Stimulated activated CD8-positive, alpha-beta memory T cell treated with anti-CD3 and anti-CD28 coated beads, Interleukin-4, amount 100 ng/mL, for 4 hours (primary cell): ENCODE results near the gene MARCHF2.
A peak's percentile ranks its signal among the peaks of the same experiment; 100 is the strongest.

Source experiments
- DNase-seq, 2 donors: peaks; one replicate each; pipeline ENCODE4 v3.0.0-alpha.2; 2020; ENCODE audit warnings: low read depth in 2 of 2, low spot score in 1 of 2

Gene MARCHF2

DNA sequence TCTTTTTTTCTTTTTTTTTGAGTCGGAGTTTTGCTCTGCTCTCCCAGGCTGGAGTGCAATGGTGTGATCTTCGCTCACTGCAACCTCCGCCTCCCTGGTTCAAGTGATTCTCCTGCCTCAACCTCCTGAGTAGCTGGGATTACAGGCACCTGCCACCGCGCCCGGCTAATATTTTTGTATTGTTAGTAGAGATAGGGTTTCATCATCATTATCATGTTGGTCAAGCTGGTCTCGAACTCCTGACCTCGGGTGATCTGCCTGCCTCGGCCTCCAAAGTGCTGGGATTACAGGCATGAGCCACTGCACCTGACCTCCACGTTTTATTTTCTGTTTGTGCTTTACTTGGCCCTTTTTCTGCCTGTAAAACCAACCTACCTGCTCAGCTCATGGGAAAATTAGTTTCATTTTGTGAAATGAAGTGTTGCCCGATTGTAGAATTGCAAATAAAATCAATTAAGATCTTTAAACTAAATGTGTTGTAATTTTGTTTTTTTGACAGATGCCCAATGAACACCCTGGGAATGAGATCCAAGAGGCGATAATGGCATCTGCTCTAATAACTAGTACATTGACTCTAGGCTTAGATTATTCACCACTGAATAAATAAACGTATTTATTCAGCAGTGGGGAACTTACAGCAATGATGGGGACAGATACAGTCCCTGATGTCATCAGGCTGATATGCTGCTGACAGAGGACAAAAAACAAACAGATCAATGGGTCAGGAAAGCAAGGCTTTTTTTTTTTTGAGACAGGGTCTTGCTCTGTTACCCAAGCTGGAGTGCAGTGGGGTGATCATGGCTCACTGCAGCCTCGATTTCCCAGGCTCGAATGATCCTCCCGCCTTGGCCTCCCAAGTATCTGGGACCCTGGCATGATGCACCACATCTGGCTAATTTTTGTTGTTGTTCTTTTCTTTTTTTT lies 25.2 kb upstream of the MARCHF2 start:
- DNase-seq = no peak

DNA sequence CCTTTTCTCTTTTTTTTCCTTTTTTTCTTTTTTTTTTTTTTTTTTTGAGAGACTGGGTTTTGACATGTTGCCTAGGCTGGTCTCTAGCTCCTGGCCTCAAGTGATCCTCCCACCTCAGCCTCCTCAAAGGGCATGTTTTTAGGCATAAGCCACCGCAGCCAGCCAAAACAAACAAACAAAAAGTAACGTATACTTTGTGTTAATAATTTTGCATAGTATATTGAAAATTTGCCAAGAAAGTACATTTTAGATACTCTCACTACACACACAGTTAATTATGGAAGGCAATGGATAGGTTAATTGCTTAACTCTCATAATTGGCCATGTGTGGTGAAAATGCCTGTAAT lies 24.5 kb upstream of the MARCHF2 start:
- DNase-seq = no peak

DNA sequence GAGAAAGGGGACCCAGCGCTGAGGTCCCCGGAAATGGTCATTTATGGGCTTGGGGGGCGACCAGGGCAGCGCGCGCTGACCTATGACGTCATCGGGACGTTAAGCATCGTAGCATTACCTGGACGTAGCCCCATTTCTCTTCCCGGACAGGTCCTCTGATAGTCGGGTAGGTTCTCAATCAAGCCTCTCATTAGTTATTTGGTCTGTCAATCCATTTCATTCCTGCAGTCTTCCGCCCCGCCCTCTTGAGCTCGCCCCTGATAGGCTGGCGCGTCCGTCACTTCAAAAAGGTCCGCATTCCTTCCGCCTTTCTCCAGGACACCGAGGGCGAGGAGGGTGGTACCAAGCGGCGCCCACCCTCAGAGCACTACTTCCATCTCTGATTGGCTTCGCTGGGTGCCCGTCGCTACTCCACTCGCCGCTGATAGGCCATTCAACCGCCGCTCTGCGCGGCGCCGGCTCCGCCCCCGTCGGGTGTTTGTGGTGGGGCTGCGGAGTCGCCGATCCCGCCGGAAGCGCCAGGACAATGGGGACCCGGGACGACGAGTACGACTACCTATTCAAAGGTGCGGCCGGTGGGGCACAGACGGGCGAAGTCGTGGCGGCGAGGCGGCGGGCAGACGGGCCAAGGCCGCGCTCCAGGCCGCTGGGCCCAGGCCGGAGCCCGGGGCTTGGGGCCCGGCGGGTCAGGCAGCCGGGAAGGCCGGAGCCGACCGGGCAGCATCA lies 23.1 kb upstream of the MARCHF2 start, which contains the start of gene RAB11B:
Gene RAB11B, plus strand, starts transcription at position 470 of the 726 bp plus-strand sequence. Its CDS starts 57 bp downstream, at position 527.
- DNase-seq = peak; percentile 95 to 97

DNA sequence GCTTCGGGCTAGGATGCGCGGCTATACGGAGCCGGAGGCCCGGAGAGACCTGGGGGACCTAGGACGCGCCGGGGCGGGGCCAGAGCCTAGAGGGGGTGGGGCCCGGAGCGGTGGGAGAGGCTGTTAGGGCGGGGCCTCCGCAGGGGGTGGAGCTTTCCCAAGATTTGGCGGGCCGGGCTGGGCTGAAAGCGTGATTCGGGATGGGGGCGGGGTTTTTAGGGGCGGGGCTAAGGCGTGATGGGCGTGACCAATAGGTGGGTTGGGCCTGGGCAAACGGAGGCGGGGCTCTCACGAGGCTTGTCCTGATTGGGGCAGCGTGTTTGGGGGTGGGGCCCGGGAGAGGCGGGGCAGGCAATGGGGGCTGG lies 22.5 kb upstream of the MARCHF2 start:
- peak; percentile 79 to 89 for DNase-seq

DNA sequence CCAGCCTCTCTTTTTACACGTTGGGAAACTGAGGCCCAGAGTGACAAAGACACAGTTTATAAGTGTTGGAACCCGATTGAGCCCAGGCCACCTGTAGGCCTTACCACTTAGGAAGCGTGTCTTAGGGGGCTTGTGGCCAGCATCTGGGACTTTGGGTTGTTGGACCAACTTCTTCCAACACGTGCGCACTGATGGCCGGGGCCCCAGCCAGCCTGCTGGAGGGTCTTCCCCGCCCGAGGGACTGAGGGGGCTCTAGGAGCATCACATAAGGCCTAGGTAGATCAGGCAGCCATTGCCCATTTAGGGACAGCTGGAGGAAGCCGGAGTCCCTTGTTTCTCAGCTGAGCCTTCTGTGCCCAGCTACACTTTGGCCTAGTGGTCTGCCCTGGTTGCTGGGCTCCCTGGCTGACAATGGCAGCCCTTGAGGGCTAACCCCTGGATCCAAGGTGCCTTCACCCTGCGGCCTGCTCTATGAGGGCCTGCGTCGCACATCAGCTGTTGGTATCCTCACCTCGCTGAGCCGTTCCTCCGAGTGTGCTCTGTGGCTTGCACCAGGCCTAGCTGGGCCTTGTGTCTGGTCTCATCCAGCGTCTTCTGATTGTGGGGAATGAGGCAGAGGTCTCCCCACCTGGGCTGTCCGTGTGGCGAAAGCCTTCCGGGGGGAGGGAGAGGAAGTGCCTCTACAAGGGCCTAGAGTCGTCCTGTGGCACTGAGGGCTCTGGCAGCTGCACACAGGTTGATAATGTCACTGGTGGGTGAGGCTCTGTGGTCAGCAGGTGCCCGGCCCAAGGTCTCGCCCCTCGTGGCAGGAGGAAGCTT lies 21.7 kb upstream of the MARCHF2 start:
- DNase-seq = no peak

DNA sequence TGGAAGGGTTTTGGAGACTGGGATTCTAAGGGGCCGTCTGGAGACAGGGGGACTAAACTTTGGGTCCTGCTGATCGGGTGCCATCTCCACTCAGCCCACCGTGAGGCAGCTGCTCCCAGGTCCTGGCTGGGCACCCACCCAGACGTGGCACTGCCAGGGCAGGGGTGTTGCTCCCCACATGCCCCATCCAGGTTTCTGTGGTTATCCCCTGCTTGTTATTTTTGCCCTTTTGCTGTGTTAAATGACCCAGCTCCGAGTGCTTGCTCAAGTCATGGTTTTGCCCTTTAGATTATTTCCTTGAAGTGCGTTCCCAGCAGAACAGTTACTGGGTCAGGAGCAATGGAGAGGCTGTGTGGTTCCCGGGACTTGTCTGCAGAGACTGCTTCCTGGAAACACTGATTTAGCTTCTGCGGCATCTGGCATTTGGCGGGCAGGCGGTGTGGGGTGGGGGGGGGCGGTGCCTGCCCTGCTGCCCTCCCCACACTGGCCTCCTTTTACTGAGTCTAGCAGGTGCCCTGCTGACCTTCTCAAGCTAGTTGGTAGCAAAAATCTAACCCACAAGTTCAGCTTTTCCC lies 21.0 kb upstream of the MARCHF2 start:
- no peak for DNase-seq

DNA sequence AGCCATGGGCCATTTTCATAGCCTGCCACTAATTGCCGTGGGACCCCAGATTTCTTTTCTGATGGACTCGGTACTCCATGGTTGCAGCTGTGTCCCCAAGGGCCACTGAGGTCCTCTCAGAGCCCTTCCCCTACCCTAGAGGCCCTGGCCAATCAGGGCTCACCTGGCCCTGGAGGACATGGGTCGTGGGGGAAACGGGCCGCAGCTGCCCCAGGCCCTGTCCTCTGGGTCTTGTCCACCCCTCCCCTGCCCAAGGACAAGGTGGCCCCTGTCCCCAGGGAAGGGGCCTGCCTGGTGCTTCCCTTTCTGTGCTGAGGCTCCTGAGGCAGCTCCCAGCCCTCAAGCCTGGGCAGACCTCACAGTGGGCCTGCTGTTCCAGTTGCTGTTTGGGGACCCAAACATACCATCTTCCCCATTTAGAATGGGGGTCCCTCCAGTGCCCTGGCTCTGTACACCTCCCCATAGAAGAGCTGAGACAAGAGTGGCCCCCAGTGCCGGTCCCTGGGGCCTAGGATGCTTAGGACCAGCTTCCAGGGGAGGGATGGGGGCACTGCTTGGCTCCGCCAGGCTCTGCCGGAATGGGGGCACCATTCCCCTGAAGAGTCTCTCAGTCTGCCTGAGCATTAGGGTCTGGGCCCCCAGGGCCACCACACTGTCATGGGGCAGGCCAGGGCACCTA lies 19.8 kb upstream of the MARCHF2 start:
- no peak for DNase-seq

DNA sequence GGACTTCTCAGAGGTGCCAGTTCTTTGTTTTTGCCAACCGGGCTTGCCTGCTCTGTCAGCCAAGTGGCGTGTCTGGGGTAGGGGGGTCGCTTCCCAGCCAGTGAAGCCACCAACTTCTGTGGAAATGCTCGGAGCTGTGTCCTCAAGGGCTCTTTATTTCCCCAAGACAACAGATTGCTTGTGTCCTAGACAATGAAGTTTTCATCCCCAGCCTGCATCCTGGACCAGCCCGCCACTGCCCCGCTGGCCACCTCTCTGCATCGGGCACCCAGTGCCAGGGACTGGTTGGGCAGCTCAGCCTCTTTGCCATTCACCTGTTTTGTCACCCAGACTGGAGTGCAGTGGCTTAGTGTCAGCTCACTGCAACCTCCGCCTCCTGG lies 19.2 kb upstream of the MARCHF2 start:
- DNase-seq = no peak

DNA sequence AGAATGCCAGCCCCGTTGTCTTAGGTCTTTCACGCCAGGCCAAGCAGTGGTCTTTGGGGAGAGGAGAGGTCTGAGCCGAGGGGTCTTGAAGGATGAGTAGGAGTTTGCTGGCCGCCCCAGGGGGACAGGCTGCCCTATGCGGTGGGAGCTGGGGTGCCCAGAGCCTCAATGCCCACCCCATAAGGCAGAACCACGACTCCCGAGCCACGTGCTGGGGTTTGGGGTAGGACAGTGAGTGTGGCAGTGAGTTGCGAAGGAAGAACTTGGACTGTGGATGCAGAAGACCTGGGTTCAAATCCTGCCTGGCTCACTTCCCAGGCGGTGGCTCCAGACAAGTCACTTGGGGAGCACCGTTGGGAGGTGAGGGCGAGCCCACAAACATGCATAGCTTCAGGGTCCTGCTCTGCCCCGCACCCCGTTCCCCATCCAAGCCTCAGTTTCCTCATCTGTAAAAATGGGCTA lies 17.5 kb upstream of the MARCHF2 start:
- DNase-seq = no peak

DNA sequence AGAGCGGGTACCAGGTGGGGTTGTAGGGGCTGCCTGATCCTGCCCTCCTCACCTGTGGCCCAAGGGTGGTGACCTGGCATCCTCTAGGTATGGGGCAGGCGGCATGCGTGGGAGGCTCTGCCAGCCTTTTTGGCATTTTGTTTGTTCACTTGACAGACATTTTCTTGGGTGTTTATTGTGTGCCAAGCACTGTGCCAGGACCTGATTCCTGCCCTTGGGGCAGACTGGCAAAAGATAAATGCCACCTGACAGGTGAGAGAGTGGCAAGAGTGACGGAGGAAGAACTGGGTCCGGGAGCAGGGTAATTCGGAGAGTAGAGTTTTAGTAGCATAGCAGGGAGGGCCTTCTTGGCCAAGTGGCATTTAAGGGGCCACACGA lies 16.9 kb upstream of the MARCHF2 start:
- DNase-seq = no peak

DNA sequence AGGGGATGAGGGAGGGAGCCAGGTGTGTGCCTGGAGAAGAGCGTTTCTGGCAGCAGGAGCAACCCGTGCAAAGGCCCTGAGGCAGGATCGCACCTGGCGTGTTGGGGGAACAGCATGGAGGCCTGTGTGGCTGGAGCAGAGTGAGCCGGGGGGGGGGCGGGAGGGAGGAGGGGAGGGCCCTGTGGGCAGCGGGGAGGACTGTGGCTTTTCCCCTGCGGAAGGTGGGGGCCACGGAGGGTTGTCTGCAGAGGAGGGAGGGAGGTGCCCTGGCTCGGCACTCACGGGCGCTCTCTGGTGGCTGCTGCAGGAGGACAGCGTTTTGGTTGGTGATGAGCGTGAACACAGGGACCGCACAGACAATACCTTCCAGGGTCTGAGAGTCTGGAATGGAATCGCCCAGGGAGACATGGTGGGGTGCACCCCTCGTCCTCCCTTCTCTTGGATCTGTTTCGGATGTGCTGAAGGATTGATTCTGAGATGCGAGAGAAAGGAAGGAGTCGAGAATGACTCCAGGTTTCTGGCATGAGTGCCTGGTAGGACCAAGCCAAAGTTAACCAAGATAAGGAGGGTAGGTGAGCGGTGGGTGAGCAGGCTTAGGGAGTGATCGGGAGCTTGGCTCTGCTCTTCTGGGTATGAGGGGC lies 16.4 kb upstream of the MARCHF2 start:
- DNase-seq = peak; percentile 32 to 52

DNA sequence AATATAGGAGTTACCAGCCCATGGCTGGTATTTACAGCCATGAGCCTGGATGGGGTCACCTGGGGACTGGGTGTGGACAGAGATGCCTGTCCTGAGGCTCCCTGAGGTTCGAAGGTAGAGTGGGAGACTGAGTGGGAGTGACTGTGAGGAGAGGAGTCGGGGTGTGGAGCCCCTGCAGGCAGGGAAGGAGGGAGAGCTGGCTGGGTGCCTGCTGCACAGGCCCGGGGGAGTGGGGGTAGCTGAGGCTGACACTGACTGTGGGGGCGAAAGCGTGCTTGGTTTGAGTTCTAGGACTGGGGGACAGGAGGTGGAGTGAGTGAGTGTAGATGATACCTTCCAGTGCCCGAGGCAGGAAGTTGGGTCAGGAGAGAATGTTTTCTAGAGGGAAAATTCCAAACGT lies 15.8 kb upstream of the MARCHF2 start:
- DNase-seq = no peak

DNA sequence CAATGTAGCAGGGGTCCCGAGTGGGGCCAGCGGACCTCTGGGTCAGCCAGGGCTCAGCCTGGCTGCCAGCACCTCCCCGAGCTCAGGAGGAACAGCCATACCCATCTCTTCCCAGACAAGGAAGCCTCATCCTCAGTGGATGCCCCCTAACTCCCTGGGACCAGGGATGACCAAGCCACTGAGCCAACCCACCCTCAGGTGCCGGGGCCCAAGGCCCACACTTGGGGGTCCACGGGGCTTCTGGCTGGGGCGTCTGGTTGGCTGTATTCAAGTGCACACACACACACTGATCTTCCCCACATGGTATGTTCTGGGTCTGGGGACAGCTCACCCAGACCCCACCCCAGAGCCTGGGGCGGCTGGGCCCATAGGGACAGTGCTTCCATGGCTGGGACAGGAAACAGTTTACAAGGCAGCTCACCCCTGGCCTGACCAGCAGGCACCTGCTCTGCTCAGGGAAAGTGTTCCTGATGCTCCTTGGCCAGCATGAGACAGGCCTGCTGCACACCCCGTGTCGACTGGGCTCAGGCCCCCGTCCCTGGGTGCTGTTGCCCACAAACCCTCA lies 15.3 kb upstream of the MARCHF2 start:
- DNase-seq = no peak

DNA sequence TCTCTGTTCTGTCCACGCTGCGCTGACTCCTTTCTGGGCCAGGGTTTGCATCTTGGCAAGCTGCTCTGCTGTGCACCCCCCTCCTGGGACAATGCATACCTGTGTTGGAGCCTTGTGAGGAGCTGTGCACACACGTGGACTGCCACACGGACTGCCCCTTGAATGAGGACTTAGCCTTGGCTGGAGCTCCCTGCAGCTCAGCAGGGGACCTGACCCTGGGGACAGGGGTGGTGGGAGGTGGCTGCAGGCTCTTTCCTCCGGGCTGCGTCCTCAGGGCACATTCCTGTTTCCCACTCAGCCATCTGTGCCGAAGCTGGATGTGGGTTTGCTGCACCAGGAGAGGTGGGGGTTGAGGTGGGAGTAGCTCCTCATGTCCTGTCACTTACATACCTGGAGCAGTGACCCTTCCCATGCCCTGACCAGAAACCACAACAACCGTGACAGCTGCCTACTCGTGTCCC lies 14.8 kb upstream of the MARCHF2 start:
- no peak for DNase-seq

DNA sequence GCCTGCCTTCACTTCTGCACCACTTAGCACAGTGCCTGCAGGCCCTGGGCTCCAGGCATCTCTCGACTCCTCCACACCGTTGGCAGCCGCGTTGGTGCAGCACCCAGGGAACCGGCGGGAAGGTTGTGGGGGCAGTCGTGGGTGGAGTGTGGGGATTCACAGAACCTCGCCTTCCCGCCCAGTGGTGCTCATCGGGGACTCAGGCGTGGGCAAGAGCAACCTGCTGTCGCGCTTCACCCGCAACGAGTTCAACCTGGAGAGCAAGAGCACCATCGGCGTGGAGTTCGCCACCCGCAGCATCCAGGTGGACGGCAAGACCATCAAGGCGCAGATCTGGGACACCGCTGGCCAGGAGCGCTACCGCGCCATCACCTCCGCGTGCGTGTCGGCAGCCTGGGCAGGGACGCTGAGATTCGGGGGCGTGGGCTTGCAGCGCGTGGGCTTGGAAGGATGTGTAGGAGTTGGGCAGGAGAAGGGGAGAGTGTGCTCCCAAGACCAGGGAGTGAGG lies 13.4 kb upstream of the MARCHF2 start:
- DNase-seq = no peak

DNA sequence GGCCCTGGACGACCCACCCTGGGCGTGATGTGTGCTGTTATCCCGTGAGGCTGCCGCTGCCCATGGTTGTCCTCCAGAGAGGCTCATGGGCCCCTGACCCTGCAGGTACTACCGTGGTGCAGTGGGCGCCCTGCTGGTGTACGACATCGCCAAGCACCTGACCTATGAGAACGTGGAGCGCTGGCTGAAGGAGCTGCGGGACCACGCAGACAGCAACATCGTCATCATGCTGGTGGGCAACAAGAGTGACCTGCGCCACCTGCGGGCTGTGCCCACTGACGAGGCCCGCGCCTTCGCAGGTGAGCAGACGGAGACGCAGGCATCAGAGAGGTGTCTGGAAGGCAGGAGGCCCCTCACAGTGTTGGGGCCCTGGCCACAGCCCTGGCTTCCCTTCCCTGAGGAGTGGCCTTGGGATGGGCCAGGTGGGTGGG lies 11.1 kb upstream of the MARCHF2 start:
- no peak for DNase-seq

DNA sequence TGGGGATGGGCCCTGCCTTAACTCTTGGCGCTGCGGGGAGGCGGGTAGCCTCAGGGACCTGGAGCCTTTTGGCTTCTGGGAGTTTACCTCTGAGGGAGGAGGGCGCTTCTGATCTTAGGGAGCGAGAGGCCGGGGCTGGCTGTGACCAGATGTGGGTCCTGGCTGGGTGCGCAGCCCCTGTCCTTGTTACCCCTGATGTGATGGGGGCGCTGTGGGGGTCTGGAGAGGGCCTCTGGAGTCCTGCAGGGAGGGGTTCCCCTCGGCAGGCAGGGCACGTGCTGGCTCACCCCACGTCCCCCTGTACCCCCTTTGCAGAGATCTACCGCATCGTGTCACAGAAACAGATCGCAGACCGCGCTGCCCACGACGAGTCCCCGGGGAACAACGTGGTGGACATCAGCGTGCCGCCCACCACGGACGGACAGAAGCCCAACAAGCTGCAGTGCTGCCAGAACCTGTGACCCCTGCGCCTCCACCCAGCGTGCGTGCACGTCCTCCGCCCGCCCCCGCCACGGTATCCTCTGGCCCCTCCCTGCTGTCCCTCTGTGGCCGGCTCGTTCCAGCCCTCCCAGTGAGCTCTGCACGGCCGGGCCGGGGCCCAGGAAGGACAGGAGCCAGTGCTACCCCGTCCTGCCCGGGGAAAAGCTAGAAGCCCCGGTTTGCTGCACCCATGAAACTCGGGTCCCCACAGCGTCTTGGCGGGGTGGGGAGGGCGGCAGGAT lies 9.8 kb upstream of the MARCHF2 start:
- no peak for DNase-seq

DNA sequence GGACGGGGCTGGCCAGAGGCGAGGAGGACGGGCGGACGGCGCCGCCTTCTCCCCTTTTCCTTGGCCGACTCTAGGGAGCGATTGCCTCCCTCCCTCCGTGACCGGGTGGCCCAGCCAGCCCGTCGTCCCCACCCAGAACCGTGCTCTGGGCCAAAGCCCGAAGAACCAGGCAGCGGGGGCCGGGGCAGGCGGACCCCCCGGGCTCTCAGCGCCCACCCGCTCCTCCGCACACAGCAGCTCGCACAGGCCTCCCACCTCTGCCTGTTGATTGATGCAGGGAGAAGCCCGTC lies 9.3 kb upstream of the MARCHF2 start:
- DNase-seq = no peak
